Duodenal mucosa (tissue), 2 donors: ENCODE data around the gene ZP2.

Experiments used
- H3K27ac ChIP-seq: one replicate; pipeline ENCODE4 v1.7.0; 2013; ENCODE audit warnings: low read depth, low read length
- H3K27me3 ChIP-seq, 2 donors: one replicate each; pipeline ENCODE4 v1.7.0; 2013; ENCODE audit warnings: low read length in 2 of 2, control low read depth in 1 of 2; ENCODE audit not compliant: insufficient read depth in 2 of 2, control insufficient read depth in 1 of 2
- H3K36me3 ChIP-seq, 2 donors: one replicate each; pipeline ENCODE4 v1.7.0; 2013; ENCODE audit warnings: low read length in 2 of 2, control low read depth in 1 of 2; ENCODE audit not compliant: insufficient read depth in 2 of 2, control insufficient read depth in 1 of 2
- H3K4me1 ChIP-seq, 2 donors: one replicate each; pipeline ENCODE4 v1.7.0; 2013; ENCODE audit warnings: low read length in 2 of 2, control low read depth in 1 of 2; ENCODE audit not compliant: insufficient read depth in 2 of 2, control insufficient read depth in 1 of 2
- H3K4me3 ChIP-seq, 2 donors: one replicate each; pipeline ENCODE4 v1.7.0; 2013; ENCODE audit warnings: low read length in 2 of 2, low read depth in 1 of 2
- H3K9ac ChIP-seq, 2 donors: one replicate each; pipeline ENCODE4 v1.7.0; 2013; ENCODE audit warnings: low read length in 2 of 2, low read depth in 1 of 2
- H3K9me3 ChIP-seq, 2 donors: one replicate each; pipeline ENCODE4 v1.7.0; 2013; ENCODE audit warnings: low read length in 2 of 2, control low read depth in 1 of 2; ENCODE audit not compliant: control insufficient read depth in 1 of 2

Gene ZP2

GRCh38 chr16:21164521-21165168 is 46.7 kb downstream of the ZP2 start:
- Histone ChIP-seq H3K27ac (no peak overlapping the region), H3K36me3 (peaks cover 8 to 23% of the 10 kb centered on the region in 2 donors), H3K9me3 (no peaks in the 10 kb centered on the region), H3K4me3 (no peak overlapping the region), H3K27me3 (no peaks in the 10 kb centered on the region), H3K4me1 (peaks cover 4 to 6% of the 10 kb centered on the region in 2 donors), H3K9ac (no peak overlapping the region)

DNA sequence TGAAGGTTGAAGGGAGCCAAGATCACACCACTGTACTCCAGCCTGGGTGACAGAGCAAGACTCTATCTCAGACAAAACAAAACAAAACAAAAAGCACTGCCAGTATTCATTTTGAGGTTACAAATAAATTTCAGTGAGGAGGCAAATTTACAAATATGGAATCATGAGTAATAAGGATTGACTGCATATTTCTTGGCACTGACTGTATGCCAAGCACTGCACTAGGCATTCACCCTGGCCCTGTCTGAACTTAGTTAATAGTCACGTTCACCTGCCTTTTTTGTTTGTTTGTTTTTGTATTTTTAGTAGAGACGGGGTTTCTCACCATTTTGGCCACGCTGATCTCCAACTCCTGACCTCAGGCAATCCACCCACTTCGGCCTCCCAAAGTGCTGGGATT is 47.8 kb downstream of the ZP2 start:
- peaks cover 4 to 14% of the 10 kb centered on the region in 2 donors for H3K4me1 ChIP-seq
- peaks cover 8 to 23% of the 10 kb centered on the region in 2 donors for H3K36me3 ChIP-seq
- no peak overlapping the region for H3K9ac ChIP-seq
- H3K27me3 ChIP-seq: no peaks in the 10 kb centered on the region
- H3K9me3 ChIP-seq: no peaks in the 10 kb centered on the region
- no peak overlapping the region for H3K4me3 ChIP-seq
- no peak overlapping the region for H3K27ac ChIP-seq

GRCh38 chr16:21162661-21163151 is 48.7 kb downstream of the ZP2 start:
- no peak overlapping the region for H3K9ac ChIP-seq
- no peaks in the 10 kb centered on the region for H3K9me3 ChIP-seq
- peaks cover 9 to 20% of the 10 kb centered on the region in 2 donors for H3K4me1 ChIP-seq
- H3K27me3 ChIP-seq: no peaks in the 10 kb centered on the region
- H3K27ac ChIP-seq: no peak overlapping the region
- peaks cover 8 to 23% of the 10 kb centered on the region in 2 donors for H3K36me3 ChIP-seq
- H3K4me3 ChIP-seq: no peak overlapping the region

DNA sequence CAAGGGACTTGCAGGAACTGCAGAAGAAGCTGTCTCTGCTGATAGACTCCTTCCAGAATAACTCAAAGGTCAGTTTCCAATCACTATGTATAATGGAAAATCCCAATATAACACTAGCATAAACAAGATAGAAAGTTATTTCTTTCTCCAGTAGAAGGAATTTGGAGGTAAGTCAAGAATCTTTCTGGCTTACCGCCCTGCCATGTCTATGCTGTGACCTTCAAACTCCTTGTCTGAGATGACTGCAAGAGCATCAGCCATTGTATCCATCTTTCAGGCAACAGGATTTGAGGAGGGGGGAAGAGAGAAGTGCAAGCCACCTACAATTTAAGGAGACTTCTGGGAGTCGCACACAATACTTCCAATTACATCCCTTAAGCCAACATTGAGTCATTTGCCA is 50.2 kb downstream of the ZP2 start:
- Histone ChIP-seq H3K27me3 (no peaks in the 10 kb centered on the region), H3K36me3 (peaks cover 0 to 12% of the 10 kb centered on the region in 2 donors), H3K9ac (no peak overlapping the region), H3K4me1 (peaks cover 13 to 29% of the 10 kb centered on the region in 2 donors), H3K27ac (no peak overlapping the region), H3K4me3 (no peak overlapping the region), H3K9me3 (no peaks in the 10 kb centered on the region)

GRCh38 chr16:21160276-21160675 is 51.1 kb downstream of the ZP2 start:
- Histone ChIP-seq H3K4me1 (peaks cover 13 to 29% of the 10 kb centered on the region in 2 donors), H3K4me3 (no peak overlapping the region), H3K9ac (no peak overlapping the region)

GRCh38 chr16:21159281-21159951 is 52.0 kb downstream of the ZP2 start:
- no peaks in the 10 kb centered on the region for H3K27me3 ChIP-seq
- peak overlapping the region; percentile 63 to 65 for H3K9ac ChIP-seq
- peaks cover 13 to 29% of the 10 kb centered on the region in 2 donors for H3K4me1 ChIP-seq
- no peak overlapping the region for H3K27ac ChIP-seq
- H3K4me3 ChIP-seq: peak overlapping the region; percentile 71 to 88
- peaks cover 0 to 8% of the 10 kb centered on the region in 2 donors for H3K36me3 ChIP-seq
- H3K9me3 ChIP-seq: no peaks in the 10 kb centered on the region

More at GRCh38 chr16:21160276-21160675, 51.1 kb downstream of the ZP2 start:
- Histone ChIP-seq H3K9me3 (no peaks in the 10 kb centered on the region), H3K27me3 (no peaks in the 10 kb centered on the region), H3K36me3 (peaks cover 0 to 12% of the 10 kb centered on the region in 2 donors), H3K27ac (no peak overlapping the region)

- Histone ChIP-seq H3K9me3 (no peaks in the 10 kb centered on the region), H3K4me3 (peak within 1 kb of the TSS; percentile 71 to 88), H3K9ac (peak within 1 kb of the TSS; percentile 63 to 65), H3K36me3 (peaks cover 0 to 5% of the 10 kb centered on the region in 2 donors), H3K27me3 (no peaks in the 10 kb centered on the region), H3K27ac (no peak within 1 kb of the TSS), H3K4me1 (peaks cover 13 to 29% of the 10 kb centered on the region in 2 donors)
Measured at GRCh38 chr16:21158208-21159110, 52.9 kb downstream of the ZP2 start, which contains the start of gene LDAF1. TSS of gene LDAF1 (plus strand) at chr16:21158674. CDS start at chr16:21161183, 2,509 bp downstream.

DNA sequence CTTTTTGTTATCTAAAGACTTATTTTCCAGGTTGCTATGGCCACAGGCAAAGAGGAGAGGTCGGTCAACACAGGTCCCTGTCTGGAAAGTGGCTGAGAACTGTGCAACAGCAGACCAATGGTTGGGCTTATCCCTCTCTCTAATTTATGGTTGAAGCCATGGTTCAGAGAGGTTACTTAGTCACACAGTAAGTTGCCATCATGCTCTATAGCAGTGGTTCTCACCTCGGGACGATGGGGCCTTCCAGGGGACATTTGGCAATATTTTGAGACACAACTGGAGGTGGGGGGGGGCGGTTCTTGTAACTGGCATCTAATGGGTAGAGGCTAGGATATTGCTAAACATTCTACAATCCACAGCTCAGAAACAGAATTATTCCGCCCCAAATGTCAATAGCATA is 53.7 kb downstream of the ZP2 start:
- Histone ChIP-seq H3K4me3 (peak overlapping the region; percentile 71 to 88), H3K27me3 (no peaks in the 10 kb centered on the region), H3K36me3 (peaks cover 0 to under 1% of the 10 kb centered on the region in 2 donors), H3K27ac (no peak overlapping the region), H3K9ac (peak overlapping the region in 1 of 2 donors; percentile 63), H3K4me1 (peaks cover 12 to 25% of the 10 kb centered on the region in 2 donors), H3K9me3 (no peaks in the 10 kb centered on the region)

GRCh38 chr16:21156767-21157467 is 54.5 kb downstream of the ZP2 start:
- no peaks in the 10 kb centered on the region for H3K36me3 ChIP-seq
- no peaks in the 10 kb centered on the region for H3K27me3 ChIP-seq
- H3K9me3 ChIP-seq: no peaks in the 10 kb centered on the region
- H3K9ac ChIP-seq: no peak overlapping the region
- peaks cover 10 to 25% of the 10 kb centered on the region in 2 donors for H3K4me1 ChIP-seq
- no peak overlapping the region for H3K4me3 ChIP-seq
- H3K27ac ChIP-seq: no peak overlapping the region
